Endodermal cell (in vitro differentiated cells): Measurements from ENCODE around the gene GRB14. TPM values are rescaled to one million over a fixed set of nuclear protein-coding genes. Genes with fewer than 3 reads are reported as not detected.
A peak's percentile ranks its signal among the peaks of the same experiment; 100 is the strongest.

ENCODE experiments used
- DNase-seq: peaks from one replicate; pipeline ENCODE4 v3.0.0-alpha.2; 2017
- H3K27ac ChIP-seq: 2 replicates; pipeline ENCODE4 v1.5.1; 2013; ENCODE audit warnings: mild to moderate bottlenecking, low read depth, low read length, moderate library complexity
- H3K27me3 ChIP-seq: 2 replicates; pipeline ENCODE4 v1.6.1; 2013; ENCODE audit warnings: mild to moderate bottlenecking, low read length, moderate library complexity; ENCODE audit not compliant: insufficient read depth, control insufficient read depth, poor library complexity, severe bottlenecking
- H3K36me3 ChIP-seq: 2 replicates; pipeline ENCODE4 v1.7.0; 2013; ENCODE audit warnings: mild to moderate bottlenecking, low read length, moderate library complexity; ENCODE audit not compliant: control insufficient read depth, insufficient read depth
- H3K4me1 ChIP-seq: one replicate; pipeline ENCODE4 v1.7.0; 2013; ENCODE audit warnings: low read length; ENCODE audit not compliant: control insufficient read depth, insufficient read depth
- H3K4me3 ChIP-seq: 2 replicates; pipeline ENCODE4 v1.5.1; 2013; ENCODE audit warnings: mild to moderate bottlenecking, low read length, moderate library complexity
- H3K9ac ChIP-seq: 2 replicates; pipeline ENCODE4 v1.6.1; 2013; ENCODE audit warnings: mild to moderate bottlenecking, low read length, moderate library complexity; ENCODE audit not compliant: poor library complexity, severe bottlenecking; ENCODE audit errors: extremely low read depth
- H3K9me3 ChIP-seq: 2 replicates; pipeline ENCODE4 v1.6.1; 2013; ENCODE audit warnings: mild to moderate bottlenecking, low read length, moderate library complexity; ENCODE audit not compliant: control insufficient read depth
- H3K27ac Mint-ChIP-seq: 2 replicates; pipeline ENCODE4 v1.8.0; 2020; ENCODE audit warnings: mixed read lengths
- H3K27me3 Mint-ChIP-seq: 2 replicates; pipeline ENCODE4 v1.8.0; 2021; ENCODE audit warnings: mild to moderate bottlenecking, mixed read lengths; ENCODE audit not compliant: insufficient read depth
- H3K36me3 Mint-ChIP-seq: 2 replicates; pipeline ENCODE4 v1.8.0; 2020; ENCODE audit warnings: low read depth, mixed read lengths
- H3K4me1 Mint-ChIP-seq: 2 replicates; pipeline ENCODE4 v1.8.0; 2020; ENCODE audit warnings: mixed read lengths
- H3K4me3 Mint-ChIP-seq: 2 replicates; pipeline ENCODE4 v1.8.0; 2020; ENCODE audit warnings: mild to moderate bottlenecking, moderate library complexity, mixed read lengths
- H3K9me3 Mint-ChIP-seq: 2 replicates; pipeline ENCODE4 v1.8.0; 2020; ENCODE audit warnings: mild to moderate bottlenecking, mixed read lengths
- WGBS, 2 experiments: methylation state at CpG; one replicate each; pipeline versions ENCODE4 v1.1.5 to v1.1.7; 2013; ENCODE audit warnings: missing lambda C conversion rate in 2 of 2, mixed read lengths in 1 of 2; ENCODE audit not compliant: insufficient coverage in 1 of 2, insufficient read length in 1 of 2; 5-methylcytosine and 5-hydroxymethylcytosine counted together
- total RNA-seq, 2 donors: library from RNA; stranded (reverse); fragmentation: NEBNext Ultra II Directional in 1 of 2; extraction: Animal tissue kit (Norgen Biotek cat#: 25700) in 1 of 2; gene quantifications; 2 replicates in 1 of 2; 3 replicates in 1 of 2; pipeline ENCODE4 v1.2.1, GENCODE V29; 2021
- TF ChIP-seq, protein P1 (sequence below): fragments of 200-600 bp; sonication (generic); conservative IDR thresholded peaks from 2 replicates; pipeline ENCODE4 v1.5.0; 2021; ENCODE audit warnings: antibody characterized with exemption, mild to moderate bottlenecking

GRB14 gene
- total RNA-seq, 2 donors from 2014 or later = 16.5 to 21.4 TPM

DNA sequence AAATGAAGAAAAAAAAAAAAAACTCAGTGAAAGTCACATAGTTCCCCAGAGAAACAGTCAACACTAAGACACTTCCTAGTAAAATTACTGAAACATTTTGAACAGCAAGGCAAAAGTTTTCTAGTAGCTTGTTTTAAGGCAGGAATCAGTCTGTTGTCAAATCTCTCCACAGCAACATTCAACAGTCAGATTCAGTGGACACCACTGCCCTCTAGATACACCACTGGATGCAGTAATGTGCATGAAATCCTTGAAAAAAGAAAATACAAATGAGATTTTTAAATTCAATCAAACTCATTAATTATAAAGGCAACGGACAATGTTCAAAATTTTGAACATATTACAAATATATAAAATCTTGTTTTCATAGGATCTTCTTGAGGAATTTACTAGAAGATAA lies 46.4 kb downstream of the GRB14 start:
- DNase-seq = no peak
- Mint-ChIP-seq H3K9me3 (no peaks in the 10 kb centered on the region), H3K36me3 (no peaks in the 10 kb centered on the region), H3K27me3 (no peaks in the 10 kb centered on the region), H3K4me3 (no peak overlapping the region), H3K27ac (no peak overlapping the region), H3K4me1 (no peaks in the 10 kb centered on the region)
- WGBS, 2 experiments = no CpG with 5 or more reads among the region's 1 CpG
- no peak overlapping the region for H3K4me3 ChIP-seq
- no peaks in the 10 kb centered on the region for H3K9me3 ChIP-seq
- no peak overlapping the region for H3K27ac ChIP-seq
- TF ChIP-seq, protein P1, sequence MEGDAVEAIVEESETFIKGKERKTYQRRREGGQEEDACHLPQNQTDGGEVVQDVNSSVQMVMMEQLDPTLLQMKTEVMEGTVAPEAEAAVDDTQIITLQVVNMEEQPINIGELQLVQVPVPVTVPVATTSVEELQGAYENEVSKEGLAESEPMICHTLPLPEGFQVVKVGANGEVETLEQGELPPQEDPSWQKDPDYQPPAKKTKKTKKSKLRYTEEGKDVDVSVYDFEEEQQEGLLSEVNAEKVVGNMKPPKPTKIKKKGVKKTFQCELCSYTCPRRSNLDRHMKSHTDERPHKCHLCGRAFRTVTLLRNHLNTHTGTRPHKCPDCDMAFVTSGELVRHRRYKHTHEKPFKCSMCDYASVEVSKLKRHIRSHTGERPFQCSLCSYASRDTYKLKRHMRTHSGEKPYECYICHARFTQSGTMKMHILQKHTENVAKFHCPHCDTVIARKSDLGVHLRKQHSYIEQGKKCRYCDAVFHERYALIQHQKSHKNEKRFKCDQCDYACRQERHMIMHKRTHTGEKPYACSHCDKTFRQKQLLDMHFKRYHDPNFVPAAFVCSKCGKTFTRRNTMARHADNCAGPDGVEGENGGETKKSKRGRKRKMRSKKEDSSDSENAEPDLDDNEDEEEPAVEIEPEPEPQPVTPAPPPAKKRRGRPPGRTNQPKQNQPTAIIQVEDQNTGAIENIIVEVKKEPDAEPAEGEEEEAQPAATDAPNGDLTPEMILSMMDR = peak; percentile 28
- H3K9ac ChIP-seq = no peak overlapping the region
- H3K27me3 ChIP-seq = no peaks in the 10 kb centered on the region
- H3K36me3 ChIP-seq = no peaks in the 10 kb centered on the region
- H3K4me1 ChIP-seq = no peaks in the 10 kb centered on the region

DNA sequence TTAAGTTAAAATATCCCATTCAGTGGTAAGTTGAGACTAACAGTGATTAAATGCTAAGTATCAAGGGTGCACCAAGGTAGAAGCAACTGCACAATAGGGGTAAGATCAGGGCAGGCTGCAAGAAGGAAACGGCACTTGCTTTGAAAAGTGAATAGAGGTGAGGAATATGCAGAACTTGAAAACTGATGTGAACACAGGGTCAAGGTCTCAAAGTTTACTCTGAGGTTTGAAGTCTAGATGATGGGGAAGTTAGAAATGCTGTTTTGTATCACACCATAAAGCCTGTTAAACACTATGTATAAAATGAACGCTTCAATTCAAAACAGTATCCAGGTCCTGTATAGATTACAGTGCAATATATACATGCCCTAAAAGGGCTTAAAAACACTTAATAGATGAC lies 50.8 kb downstream of the GRB14 start:
- no peak overlapping the region for H3K9ac ChIP-seq
- Mint-ChIP-seq H3K27ac (no peak overlapping the region), H3K36me3 (no peaks in the 10 kb centered on the region), H3K27me3 (no peaks in the 10 kb centered on the region), H3K4me1 (no peaks in the 10 kb centered on the region), H3K9me3 (no peaks in the 10 kb centered on the region), H3K4me3 (no peak overlapping the region)
- H3K4me3 ChIP-seq = no peak overlapping the region
- TF ChIP-seq, protein P1 = no peak
- H3K27ac ChIP-seq = no peak overlapping the region
- no peaks in the 10 kb centered on the region for H3K4me1 ChIP-seq
- no peaks in the 10 kb centered on the region for H3K36me3 ChIP-seq
- no peaks in the 10 kb centered on the region for H3K27me3 ChIP-seq
- DNase-seq = no peak
- 98 to 100% methylated on average over 1 of the region's 2 CpGs for WGBS, 2 experiments
- H3K9me3 ChIP-seq = no peaks in the 10 kb centered on the region

DNA sequence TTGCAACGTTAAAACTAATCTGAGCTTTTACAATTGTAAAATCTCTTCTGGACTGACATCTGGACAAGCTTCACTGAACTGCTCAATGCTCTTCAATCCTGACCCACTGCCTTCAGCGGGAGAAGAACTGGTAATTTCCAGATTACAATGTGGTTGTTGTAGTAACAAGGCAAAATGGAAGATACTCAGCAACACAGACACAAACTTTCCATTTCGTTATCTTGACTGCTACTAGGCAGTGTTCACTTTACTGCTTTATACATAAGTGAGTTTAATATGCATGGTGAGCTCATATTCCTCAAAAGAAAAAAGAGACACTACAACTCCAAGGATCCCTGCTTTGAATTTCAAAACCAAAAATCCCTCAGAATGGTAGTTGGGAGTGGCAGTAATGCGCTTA lies 51.9 kb downstream of the GRB14 start:
- Histone ChIP-seq H3K4me1 (no peaks in the 10 kb centered on the region), H3K9me3 (no peaks in the 10 kb centered on the region), H3K27me3 (no peaks in the 10 kb centered on the region), H3K9ac (no peak overlapping the region), H3K4me3 (no peak overlapping the region), H3K36me3 (no peaks in the 10 kb centered on the region), H3K27ac (no peak overlapping the region)
- H3K27ac Mint-ChIP-seq = no peak overlapping the region
- DNase-seq = no peak
- no peaks in the 10 kb centered on the region for H3K36me3 Mint-ChIP-seq
- no peaks in the 10 kb centered on the region for H3K9me3 Mint-ChIP-seq
- no peaks in the 10 kb centered on the region for H3K27me3 Mint-ChIP-seq
- no peak overlapping the region for H3K4me3 Mint-ChIP-seq
- no peaks in the 10 kb centered on the region for H3K4me1 Mint-ChIP-seq
- TF ChIP-seq, protein P1 = no peak
- WGBS, 2 experiments = 97 to 100% methylated on average over 1 to 2 of the region's 4 CpGs
